HFFc6 (cell line): ENCODE measurements around the gene GINS3. TPM values are rescaled to one million over a fixed set of nuclear protein-coding genes. Genes with fewer than 3 reads are reported as not detected.
A peak's percentile ranks its signal among the peaks of the same experiment; 100 is the strongest.
"Not testable (repeated sequence)": the region's sequence is repeated elsewhere in the genome, so short reads cannot be mapped to it uniquely, and the experiment has no call there.

Experiments
- DNase-seq: peaks from one replicate; pipeline ENCODE4 v3.0.0-alpha.2; 2018
- H3K27ac Mint-ChIP-seq: 2 replicates; pipeline ENCODE4 v1.8.0; 2020; ENCODE audit warnings: mild to moderate bottlenecking, mixed read lengths
- H3K27me3 Mint-ChIP-seq: 2 replicates; pipeline ENCODE4 v1.8.0; 2021; ENCODE audit warnings: mild to moderate bottlenecking, moderate library complexity, mixed read lengths; ENCODE audit not compliant: insufficient read depth
- H3K36me3 Mint-ChIP-seq: 2 replicates; pipeline ENCODE4 v1.8.0; 2021; ENCODE audit warnings: low read depth, mixed read lengths
- H3K4me1 Mint-ChIP-seq: 2 replicates; pipeline ENCODE4 v1.8.0; 2020; ENCODE audit warnings: low read depth, mixed read lengths
- H3K4me3 Mint-ChIP-seq: 2 replicates; pipeline ENCODE4 v1.8.0; 2020; ENCODE audit warnings: mild to moderate bottlenecking, moderate library complexity, mixed read lengths
- H3K9me3 Mint-ChIP-seq: 2 replicates; pipeline ENCODE4 v1.8.0; 2020; ENCODE audit warnings: mild to moderate bottlenecking, mixed read lengths
- CTCF ChIP-seq: fragments of 200-600 bp; sonication (generic); IDR thresholded peaks from 2 replicates; pipeline ENCODE4 v1.5.0; 2021; ENCODE audit warnings: antibody characterized with exemption, mild to moderate bottlenecking
- total RNA-seq, 6 experiments: library from RNA; stranded (reverse); fragmentation: NEBNext Ultra II Directional; extraction: Animal tissue kit (Norgen Biotek cat#: 25700); gene quantifications; 2 replicates in 1 of 6; 3 replicates in 5 of 6; pipeline ENCODE4 v1.2.3, GENCODE V29; 2021

Gene GINS3
- total RNA-seq, 6 experiments from 2014 or later: 3.0 to 6.4 (median 5.9) TPM

GRCh38 chr16:58402796-58403195 lies 10.5 kb downstream of the GINS3 start:
- Mint-ChIP-seq H3K36me3 (peaks cover 18% of the 10 kb centered on the region; the same call in 1 of the 2 replicates), H3K4me3 (no peak overlapping the region), H3K27me3 (no peaks in the 10 kb centered on the region; the same call in 1 of the 2 replicates), H3K27ac (no peak overlapping the region), H3K9me3 (no peaks in the 10 kb centered on the region), H3K4me1 (peaks cover 16% of the 10 kb centered on the region)
- no peak for TF ChIP-seq CTCF
- no peak for DNase-seq

- Mint-ChIP-seq H3K27me3 (peaks cover 2% of the 10 kb centered on the region), H3K36me3 (no peaks in the 10 kb centered on the region), H3K27ac (no peak overlapping the region), H3K9me3 (no peaks in the 10 kb centered on the region), H3K4me3 (no peak overlapping the region), H3K4me1 (peaks cover 9% of the 10 kb centered on the region)
- peak; percentile 28 for DNase-seq
- no peak for TF ChIP-seq CTCF
Measured at GRCh38 chr16:58409316-58409973, 17.2 kb downstream of the GINS3 start.

GRCh38 chr16:58411336-58411735 lies 19.1 kb downstream of the GINS3 start:
- Mint-ChIP-seq H3K4me1 (peaks cover 9% of the 10 kb centered on the region), H3K4me3 (no peak overlapping the region), H3K36me3 (no peaks in the 10 kb centered on the region), H3K9me3 (no peaks in the 10 kb centered on the region), H3K27me3 (peaks cover 2% of the 10 kb centered on the region), H3K27ac (no peak overlapping the region)
- no peak for DNase-seq
- no peak for TF ChIP-seq CTCF

GRCh38 chr16:58411736-58412614 lies 19.7 kb downstream of the GINS3 start:
- Mint-ChIP-seq H3K27me3 (peaks cover 2% of the 10 kb centered on the region), H3K4me3 (no peak overlapping the region), H3K9me3 (no peaks in the 10 kb centered on the region), H3K27ac (no peak overlapping the region), H3K4me1 (peaks cover 9% of the 10 kb centered on the region), H3K36me3 (no peaks in the 10 kb centered on the region)
- no peak for TF ChIP-seq CTCF
- no peak for DNase-seq

- H3K27ac Mint-ChIP-seq, H3K36me3 Mint-ChIP-seq, DNase-seq, H3K4me1 Mint-ChIP-seq, H3K27me3 Mint-ChIP-seq, H3K9me3 Mint-ChIP-seq, H3K4me3 Mint-ChIP-seq: not testable (repeated sequence)
Measured at GRCh38 chr16:58412615-58412970, 20.3 kb downstream of the GINS3 start.

- no peaks in the 10 kb centered on the region for H3K9me3 Mint-ChIP-seq
- peaks cover 12% of the 10 kb centered on the region for H3K4me1 Mint-ChIP-seq
- TF ChIP-seq CTCF: no peak
- no peak overlapping the region for H3K4me3 Mint-ChIP-seq
- peaks cover 4% of the 10 kb centered on the region for H3K27me3 Mint-ChIP-seq
- H3K27ac Mint-ChIP-seq: no peak overlapping the region
- no peak for DNase-seq
- H3K36me3 Mint-ChIP-seq: no peaks in the 10 kb centered on the region
Measured at GRCh38 chr16:58413359-58413758, 21.1 kb downstream of the GINS3 start.
